Measurements from ENCODE around the gene YY2.

The YY2 gene

DNA sequence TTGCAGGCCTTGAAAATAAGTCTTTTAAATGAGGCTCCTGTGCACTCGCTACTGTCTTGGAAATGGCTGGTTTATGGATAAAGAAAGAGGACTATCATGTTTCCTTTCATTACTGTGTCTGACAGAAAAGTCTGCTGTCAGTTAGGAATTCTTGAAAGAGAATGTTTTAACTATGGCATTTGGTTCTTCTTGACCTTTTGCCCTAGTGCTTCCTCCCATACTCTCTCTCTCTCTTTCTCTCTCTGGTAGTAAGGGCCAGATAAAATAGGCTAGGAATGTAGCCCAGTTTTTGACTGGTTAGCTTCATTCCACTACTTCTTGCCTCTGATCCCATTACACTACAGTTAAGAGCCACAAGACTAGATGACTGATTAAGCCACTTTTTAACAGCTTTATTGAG is 29.8 kb downstream of the YY2 start:
- Histone ChIP-seq H3K4me2 (ENCODE audit: low read depth, low read length, poor library complexity, severe bottlenecking) (no peak overlapping the region), H3F3A (ENCODE audit: insufficient read depth) (no peaks in the 10 kb centered on the region), H3K9ac (ENCODE audit: low read length) (no peak overlapping the region), H3K4me3 (ENCODE audit: insufficient read depth, low read length, poor library complexity, severe bottlenecking) (no peak overlapping the region), H3K9me2 (replicated peaks; ENCODE audit: insufficient read depth, low read length) (no peaks in the 10 kb centered on the region), H3K79me2 (ENCODE audit: insufficient read depth, low read length) (no peaks in the 10 kb centered on the region), H4K20me1 (ENCODE audit: low read depth, low read length) (no peaks in the 10 kb centered on the region), H3K27me3 (ENCODE audit: low read length) (no peaks in the 10 kb centered on the region), H3K9me3 (ENCODE audit: insufficient read depth, low read length) (no peaks in the 10 kb centered on the region), H3K36me3 (ENCODE audit: low read length) (no peaks in the 10 kb centered on the region), H3K27ac (ENCODE audit: low read depth, low read length) (no peak overlapping the region), H2AFZ (ENCODE audit: low read depth, low read length, severe bottlenecking) (no peak overlapping the region)
- TF ChIP-seq, protein P1, sequence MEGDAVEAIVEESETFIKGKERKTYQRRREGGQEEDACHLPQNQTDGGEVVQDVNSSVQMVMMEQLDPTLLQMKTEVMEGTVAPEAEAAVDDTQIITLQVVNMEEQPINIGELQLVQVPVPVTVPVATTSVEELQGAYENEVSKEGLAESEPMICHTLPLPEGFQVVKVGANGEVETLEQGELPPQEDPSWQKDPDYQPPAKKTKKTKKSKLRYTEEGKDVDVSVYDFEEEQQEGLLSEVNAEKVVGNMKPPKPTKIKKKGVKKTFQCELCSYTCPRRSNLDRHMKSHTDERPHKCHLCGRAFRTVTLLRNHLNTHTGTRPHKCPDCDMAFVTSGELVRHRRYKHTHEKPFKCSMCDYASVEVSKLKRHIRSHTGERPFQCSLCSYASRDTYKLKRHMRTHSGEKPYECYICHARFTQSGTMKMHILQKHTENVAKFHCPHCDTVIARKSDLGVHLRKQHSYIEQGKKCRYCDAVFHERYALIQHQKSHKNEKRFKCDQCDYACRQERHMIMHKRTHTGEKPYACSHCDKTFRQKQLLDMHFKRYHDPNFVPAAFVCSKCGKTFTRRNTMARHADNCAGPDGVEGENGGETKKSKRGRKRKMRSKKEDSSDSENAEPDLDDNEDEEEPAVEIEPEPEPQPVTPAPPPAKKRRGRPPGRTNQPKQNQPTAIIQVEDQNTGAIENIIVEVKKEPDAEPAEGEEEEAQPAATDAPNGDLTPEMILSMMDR (IDR thresholded peaks at IDR 0.05; ENCODE audit: insufficient read depth, low read length, poor library complexity, severe bottlenecking), result no peak
- no peak for TF ChIP-seq EZH2phosphoT487 (conservative IDR thresholded peaks at IDR 0.05; ENCODE audit: low read length)

DNA sequence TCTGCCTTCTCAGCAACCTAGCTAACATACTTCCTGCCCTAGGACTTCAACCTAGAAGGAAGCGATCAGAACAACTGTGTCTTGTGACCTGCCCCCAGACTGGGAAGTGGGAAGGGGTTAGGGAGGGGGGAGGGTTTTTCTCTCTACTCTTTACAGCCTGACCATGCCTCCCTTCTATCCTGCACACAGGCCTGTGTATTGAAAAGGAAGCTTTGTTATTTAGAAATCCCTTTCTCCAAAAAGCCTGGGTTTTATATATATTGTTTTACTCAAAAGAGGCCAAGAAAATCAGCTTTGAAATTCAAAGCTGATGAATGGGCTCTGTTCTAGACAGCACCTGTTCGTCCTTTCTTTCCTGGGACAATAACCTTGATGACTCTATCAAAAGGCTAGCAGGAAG is 49.5 kb downstream of the YY2 start:
- H3K79me2 ChIP-seq (ENCODE audit: insufficient read depth, low read length), result no peaks in the 10 kb centered on the region
- H4K20me1 ChIP-seq (ENCODE audit: low read depth, low read length), result no peaks in the 10 kb centered on the region
- H3K36me3 ChIP-seq (ENCODE audit: low read length), result no peaks in the 10 kb centered on the region
- no peaks in the 10 kb centered on the region for H3K9me2 ChIP-seq (replicated peaks; ENCODE audit: insufficient read depth, low read length)
- no peak overlapping the region for H2AFZ ChIP-seq (ENCODE audit: low read depth, low read length, severe bottlenecking)
- no peak overlapping the region for H3K4me2 ChIP-seq (ENCODE audit: low read depth, low read length, poor library complexity, severe bottlenecking)
- no peak overlapping the region for H3K9ac ChIP-seq (ENCODE audit: low read length)
- no peak overlapping the region for H3K27ac ChIP-seq (ENCODE audit: low read depth, low read length)
- no peak for TF ChIP-seq EZH2phosphoT487 (conservative IDR thresholded peaks at IDR 0.05; ENCODE audit: low read length)
- TF ChIP-seq, protein P1 (IDR thresholded peaks at IDR 0.05; ENCODE audit: insufficient read depth, low read length, poor library complexity, severe bottlenecking), result no peak
- no peaks in the 10 kb centered on the region for H3K9me3 ChIP-seq (ENCODE audit: insufficient read depth, low read length)
- H3K27me3 ChIP-seq (ENCODE audit: low read length), result no peaks in the 10 kb centered on the region
- no peaks in the 10 kb centered on the region for H3F3A ChIP-seq (ENCODE audit: insufficient read depth)
- no peak overlapping the region for H3K4me3 ChIP-seq (ENCODE audit: insufficient read depth, low read length, poor library complexity, severe bottlenecking)

DNA sequence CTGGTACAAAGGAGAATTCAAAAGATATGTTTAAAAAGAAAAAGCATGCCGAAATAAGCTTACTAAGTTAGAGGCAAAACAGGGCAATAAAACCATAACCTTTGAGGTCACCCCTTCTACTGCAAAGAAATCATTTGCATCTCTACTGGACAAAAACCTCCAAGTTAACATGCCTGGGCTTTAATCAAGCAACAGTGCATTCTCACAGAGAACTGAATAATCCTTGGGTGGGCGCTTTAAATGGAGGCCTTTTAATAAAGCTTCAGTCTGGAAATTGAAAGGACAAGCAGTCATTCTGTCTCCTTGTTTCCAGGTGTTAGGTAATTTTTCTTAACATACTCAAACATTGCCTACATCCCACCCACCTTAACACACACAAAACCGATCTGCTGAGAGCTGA is 50.2 kb downstream of the YY2 start:
- Histone ChIP-seq H2AFZ (ENCODE audit: low read depth, low read length, severe bottlenecking) (no peak overlapping the region), H3K79me2 (ENCODE audit: insufficient read depth, low read length) (no peaks in the 10 kb centered on the region), H3K9me2 (replicated peaks; ENCODE audit: insufficient read depth, low read length) (no peaks in the 10 kb centered on the region), H3K9ac (ENCODE audit: low read length) (no peak overlapping the region), H3K27me3 (ENCODE audit: low read length) (no peaks in the 10 kb centered on the region), H3K9me3 (ENCODE audit: insufficient read depth, low read length) (no peaks in the 10 kb centered on the region), H3K36me3 (ENCODE audit: low read length) (no peaks in the 10 kb centered on the region), H3F3A (ENCODE audit: insufficient read depth) (no peaks in the 10 kb centered on the region), H3K4me2 (ENCODE audit: low read depth, low read length, poor library complexity, severe bottlenecking) (no peak overlapping the region), H4K20me1 (ENCODE audit: low read depth, low read length) (no peaks in the 10 kb centered on the region), H3K4me3 (ENCODE audit: insufficient read depth, low read length, poor library complexity, severe bottlenecking) (no peak overlapping the region), H3K27ac (ENCODE audit: low read depth, low read length) (no peak overlapping the region)
- no peak for TF ChIP-seq EZH2phosphoT487 (conservative IDR thresholded peaks at IDR 0.05; ENCODE audit: low read length)
- TF ChIP-seq, protein P1 (IDR thresholded peaks at IDR 0.05; ENCODE audit: insufficient read depth, low read length, poor library complexity, severe bottlenecking), result no peak
